Stimulated activated naive CD8-positive, alpha-beta T cell treated with anti-CD3 and anti-CD28 coated beads, Interleukin-15, Interleukin-2, amounts not matched to agents 100 U/mL and 50 U/mL, for 24 hours (primary cell): ENCODE measurements around the gene NKX2-1.

Experiments used
- ATAC-seq: fragments of 150-1000 bp; cut with Tn5 transposase; one replicate; pipeline ENCODE4 v1.10.0; 2021
- DNase-seq: peaks from one replicate; pipeline ENCODE4 v3.0.0; 2021

The NKX2-1 gene

DNA sequence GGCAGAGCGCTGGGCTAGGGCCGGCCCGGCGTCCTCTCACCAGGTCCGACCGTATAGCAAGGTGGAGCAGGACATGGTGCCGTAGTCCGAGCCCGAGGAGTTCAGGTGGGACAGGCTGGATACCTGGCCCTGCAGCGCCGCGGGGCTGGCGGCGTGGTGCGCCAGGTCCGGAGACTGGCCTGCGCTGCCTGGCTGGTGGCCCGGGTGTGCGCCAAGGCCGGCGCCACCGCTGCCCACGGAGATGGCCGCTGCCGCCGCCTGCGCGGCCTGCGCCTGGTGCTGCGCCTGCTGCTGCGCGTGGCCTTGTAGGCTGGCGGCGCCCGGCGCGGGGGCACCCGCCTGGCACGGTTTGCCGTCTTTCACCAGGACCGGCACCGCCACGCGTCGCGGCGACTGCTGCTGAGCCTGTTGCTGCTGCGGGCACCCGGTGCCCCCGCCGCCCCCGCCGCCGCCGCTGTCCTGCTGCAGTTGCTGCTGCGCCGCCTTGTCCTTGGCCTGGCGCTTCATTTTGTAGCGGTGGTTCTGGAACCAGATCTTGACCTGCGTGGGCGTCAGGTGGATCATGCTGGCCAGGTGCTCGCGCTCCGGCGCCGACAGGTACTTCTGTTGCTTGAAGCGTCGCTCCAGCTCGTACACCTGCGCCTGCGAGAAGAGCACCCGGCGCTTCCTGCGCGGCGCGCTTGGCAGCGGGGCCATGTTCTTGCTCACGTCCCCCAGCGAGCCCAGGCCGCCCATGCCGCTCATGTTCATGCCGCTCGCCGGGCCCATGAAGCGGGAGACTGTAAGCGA is 2.6 kb downstream of the NKX2-1 start:
- no peak for ATAC-seq
- DNase-seq, result no peak

DNA sequence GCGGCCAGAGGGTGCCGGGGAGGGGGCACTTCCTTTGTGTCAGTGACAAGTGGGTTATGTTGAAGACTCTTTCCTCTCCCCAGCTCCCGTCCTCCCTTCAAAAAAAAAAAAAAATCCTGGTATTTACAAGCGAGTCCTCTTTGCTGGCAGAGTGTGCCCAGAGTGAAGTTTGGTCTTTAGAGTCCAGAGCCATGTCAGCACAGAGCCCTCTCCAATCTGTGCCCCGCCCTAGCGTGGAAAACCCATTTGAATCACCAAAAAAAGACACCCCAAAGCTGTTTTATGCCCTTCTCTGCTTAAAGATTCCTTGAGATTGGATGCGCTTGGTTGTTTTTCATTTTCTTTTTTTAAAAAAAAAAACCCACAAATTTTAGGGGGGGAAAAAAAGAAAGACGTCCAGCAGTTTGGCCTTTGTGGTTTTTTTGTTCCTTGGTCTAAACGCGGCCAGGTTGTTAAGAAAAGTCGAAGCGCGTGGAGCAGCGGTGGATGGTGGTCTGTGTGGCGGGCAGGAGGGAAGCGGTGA is 3.3 kb downstream of the NKX2-1 start:
- no peak for ATAC-seq
- no peak for DNase-seq

- DNase-seq (no peak), ATAC-seq (no peak)
These were observed 3.9 kb downstream of the NKX2-1 start for GRCh38 chr14:36515896-36516718.

- DNase-seq (no peak), ATAC-seq (no peak)
These were observed 4.9 kb downstream of the NKX2-1 start for GRCh38 chr14:36515105-36515593.

GRCh38 chr14:36514278-36515104 is 5.5 kb downstream of the NKX2-1 start:
- DNase-seq, result no peak
- no peak for ATAC-seq

DNA sequence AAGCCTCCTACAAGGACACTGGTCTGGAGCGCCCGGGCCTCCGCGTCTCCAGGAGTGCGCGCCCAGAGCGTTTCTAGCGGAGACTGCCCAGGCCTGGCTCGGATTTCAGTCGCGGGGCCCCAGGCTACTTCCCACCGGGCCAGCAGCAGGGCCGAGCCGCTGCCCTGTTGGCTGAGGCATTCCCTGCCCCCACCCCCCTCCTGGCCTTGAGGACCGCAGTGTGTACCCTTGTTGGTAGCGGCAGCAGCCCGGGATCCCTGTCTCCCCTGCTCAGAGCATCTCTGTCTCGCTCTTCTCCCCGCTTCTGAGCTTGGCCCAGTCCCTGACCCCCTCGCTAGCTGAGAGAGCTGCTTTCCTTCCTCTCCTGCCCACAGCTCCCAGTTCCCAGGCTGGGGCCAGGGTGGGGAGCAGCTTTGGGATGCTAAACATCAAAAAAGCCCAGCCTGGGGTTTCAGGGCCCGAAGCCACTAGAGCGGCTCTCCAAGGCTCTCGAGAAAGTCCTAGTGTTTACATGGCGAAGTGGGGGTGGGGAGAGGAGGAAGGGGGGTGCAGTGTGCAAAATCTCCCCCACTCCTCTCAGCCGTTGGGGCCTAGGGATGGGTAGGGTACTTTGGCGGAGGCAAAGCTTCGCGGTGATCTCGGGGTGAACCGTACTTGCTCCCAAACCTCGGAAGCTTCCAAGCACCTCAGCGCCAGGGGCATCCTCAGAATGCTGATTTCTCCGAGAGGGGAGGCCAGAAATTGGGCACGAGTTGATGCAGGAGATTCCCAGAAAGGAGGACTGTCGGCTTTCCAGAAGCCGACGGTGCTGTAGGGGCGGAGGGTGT is 6.4 kb downstream of the NKX2-1 start:
- ATAC-seq (no peak), DNase-seq (no peak)

- no peak for DNase-seq
- ATAC-seq, result no peak
These were observed 7.0 kb downstream of the NKX2-1 start for GRCh38 chr14:36513012-36513420.

DNA sequence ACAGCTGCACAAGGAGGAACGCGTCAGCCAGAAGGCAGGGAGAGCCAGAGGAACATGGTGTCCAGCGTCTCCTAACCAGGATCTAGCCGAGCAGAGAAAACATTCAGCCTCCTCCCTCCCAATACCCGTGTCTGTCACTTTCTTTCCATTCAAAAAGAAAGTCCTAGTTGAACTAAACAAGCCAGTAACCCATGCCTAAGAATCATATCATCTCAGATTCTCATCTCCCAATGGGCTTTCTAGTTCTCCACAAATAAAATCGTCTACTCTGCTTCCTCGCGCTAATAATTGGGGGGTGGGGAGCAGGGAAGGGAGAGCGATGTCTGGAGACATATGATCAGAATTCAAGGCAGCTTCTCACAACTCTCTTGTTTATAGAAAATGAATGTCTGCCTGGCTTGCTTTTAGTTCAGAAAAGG is 7.4 kb downstream of the NKX2-1 start:
- ATAC-seq (no peak), DNase-seq (no peak)

DNA sequence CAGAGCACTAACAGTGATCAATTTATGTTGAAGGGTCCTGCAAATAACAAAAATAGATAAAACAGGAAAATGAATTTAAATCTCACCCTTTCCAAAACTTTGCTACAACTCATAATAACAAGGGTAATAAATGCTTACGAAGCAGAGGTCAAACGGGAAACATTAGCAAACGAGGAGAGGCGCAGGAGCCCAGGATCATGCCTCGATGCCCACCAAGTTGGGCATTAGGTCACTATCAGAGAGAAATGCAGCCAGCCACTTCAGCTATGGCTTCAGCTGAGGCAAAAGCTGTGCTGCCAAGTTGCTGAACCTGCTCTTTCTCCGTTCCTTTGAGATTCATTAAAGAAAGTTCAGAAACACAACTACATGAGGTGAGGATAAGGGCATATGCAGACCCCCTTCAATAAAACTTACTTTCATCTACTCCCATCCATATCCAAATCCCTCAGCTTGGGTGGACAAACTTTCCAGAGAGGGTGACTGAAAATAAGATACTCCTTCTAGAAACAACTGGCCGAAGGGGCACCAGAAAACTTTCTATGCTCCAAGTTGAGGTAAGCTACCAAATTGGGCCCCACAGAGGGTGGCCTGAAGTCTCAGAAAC is 7.9 kb downstream of the NKX2-1 start:
- ATAC-seq (no peak), DNase-seq (no peak)

DNA sequence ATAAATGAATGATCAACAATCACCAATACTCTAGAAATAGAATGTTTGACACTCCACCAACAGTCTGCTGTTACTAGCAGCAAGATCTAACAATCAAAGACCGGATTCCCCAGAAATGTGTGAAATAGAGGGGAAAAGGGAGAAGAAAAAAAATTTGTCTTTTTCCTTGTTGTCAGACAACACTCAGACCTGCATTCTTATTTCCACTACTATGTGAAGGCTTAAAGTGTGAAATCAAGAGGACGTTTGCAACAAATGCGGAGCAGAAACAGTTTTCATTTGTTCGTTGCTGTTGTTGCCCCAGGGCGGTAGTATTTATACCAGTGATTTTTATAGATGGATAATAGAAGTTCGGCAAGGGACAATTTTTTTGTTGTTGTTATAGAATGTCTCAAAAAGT is 9.2 kb downstream of the NKX2-1 start:
- no peak for ATAC-seq
- DNase-seq, result no peak

DNA sequence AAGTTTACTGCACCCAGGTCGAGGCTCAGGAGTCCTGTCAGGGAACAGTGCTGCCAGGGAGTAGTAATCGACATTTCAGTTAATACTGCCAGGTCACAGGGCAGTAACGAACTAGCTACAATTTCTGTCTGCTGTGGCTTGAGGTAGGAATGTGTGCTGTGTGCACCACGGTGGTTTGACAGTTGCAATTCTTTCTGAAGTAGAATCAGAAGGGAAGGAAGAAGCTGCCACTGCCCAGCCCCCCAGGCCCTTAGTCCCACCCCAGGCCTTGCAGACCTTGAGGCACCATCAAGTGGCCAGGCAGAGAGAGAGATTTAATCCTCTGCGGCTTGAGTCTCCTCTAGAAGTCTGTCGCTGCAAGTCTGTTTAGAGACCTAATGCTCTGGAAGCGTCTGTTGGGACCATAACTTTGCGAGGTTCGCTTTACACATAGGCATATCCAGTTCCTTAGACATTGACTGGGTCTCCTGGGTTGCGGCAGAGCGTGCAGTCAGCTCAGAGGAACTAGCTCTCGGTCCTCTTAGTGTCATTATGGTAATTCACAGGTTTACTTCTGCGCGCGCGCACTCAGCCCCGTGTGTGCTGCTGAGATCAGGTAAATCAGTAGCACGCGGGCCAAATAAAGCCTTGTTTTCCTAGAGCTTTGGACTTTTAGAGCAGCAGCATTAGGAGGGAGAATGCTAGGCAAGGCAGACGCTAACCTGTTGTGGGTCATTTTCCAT is 9.8 kb downstream of the NKX2-1 start:
- DNase-seq (no peak), ATAC-seq (no peak)

DNA sequence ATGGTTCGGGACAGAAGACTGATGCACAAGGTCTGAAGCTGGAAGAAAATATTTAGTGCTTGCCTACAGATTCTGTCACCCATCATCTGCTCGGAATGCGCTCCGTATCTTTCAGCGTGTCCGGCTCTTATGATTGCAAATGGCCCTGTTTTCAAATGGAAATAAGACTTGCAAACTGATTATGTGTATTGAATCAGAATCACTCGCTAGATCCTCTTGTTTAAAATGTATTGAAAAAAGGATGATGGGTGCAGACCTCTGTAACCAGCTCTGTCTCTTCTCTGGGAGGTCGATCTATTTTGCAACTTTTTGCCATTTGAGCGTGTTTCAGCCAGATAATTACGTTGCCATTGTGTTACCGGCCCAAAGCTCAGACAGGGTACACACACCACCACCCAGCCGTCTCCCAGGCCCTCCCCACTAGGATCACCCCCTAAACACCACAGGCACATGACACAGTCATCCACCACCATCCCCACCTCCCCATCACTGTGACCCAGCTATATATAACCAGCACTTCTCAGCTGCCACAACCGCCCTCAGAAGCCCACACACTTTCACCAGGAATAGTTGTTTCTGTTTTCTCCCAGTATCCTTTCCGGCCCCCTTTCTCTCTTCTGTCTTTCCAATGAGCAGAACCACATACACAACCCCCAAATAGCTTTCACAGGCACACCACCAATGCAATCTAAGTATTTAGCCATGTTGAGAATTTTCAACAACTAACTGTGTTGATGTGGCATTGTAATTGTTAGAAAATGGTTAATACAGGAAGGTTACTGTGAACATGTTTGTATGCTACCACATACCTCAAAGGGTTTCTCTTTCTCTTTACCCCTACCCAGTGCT is 10.7 kb downstream of the NKX2-1 start:
- no peak for ATAC-seq
- DNase-seq, result no peak

DNA sequence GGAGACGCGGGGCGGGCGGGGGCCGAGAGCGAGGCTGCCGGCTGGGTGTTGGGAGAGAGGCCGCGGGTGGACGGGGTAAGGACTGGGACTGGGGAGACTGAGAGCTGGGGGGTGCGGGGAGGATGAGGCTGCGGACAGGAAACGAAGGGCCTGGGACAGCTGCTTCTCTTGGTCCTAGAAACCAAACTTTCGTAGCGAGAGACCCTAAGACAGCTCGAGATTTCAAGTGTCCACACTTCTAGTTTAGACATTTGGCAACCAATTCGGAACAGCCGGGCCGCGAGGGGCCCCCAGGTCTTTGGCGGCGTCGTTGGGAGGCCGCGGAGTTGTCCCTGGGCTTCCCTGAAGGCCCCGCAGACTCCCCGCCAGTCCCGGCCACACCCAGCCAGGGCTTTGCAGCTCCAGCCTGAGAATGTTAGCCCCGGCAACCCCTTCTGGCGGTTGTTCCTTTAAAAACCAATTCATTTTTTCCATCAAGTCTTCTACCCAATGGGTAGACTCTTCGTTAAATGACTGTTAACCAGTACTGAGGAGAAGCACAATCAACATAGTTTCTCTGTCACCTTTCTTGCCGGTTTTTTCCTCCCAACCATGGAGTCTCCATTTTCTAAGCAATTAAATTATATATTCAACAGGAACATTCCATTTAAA is 11.5 kb downstream of the NKX2-1 start:
- no peak for ATAC-seq
- no peak for DNase-seq

- DNase-seq (no peak), ATAC-seq (no peak)
These were observed 12.1 kb downstream of the NKX2-1 start for GRCh38 chr14:36507847-36508417.

DNA sequence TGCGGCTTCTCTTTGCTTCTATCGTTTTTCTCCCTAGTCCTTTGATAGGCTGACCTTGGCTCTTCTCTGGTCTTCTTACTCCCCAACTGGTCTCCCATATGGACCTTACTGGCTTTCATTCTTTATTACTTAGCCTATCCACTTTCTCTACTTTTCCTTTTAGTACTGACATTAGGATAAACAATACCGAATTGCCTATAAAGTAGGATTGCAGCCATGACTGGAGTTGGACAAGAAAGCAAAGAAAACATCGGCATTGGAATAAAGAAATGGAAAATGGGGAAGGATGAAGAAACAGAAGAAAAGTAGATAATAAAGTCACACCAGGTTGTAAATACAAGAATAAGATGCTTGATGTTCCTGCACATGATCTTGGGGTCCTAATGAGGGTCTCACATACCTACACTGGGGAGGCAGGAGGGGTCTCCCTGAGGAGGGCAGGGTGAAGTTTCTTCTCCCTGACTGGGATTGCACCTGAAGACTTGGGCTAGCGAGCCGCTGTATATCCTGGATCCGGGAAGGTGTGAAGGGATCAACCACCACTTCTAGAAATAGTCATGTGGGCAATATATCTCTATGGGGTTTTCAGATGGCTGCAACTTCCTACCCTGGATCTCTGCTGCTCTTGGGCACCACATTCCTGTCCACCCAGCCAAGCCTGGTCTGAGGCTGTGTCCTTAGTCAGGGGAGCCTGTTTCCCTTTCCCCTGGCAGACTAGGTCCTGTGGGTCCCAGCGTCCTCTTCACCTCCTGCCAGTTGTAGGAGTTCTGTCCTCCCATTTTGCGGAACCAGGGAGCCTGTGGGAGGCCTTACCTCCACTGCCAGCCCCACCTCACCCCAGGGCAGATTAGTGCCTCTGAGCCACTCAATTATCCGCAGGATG is 13.1 kb downstream of the NKX2-1 start:
- DNase-seq (no peak), ATAC-seq (no peak)

- DNase-seq (no peak), ATAC-seq (peak; percentile 12)
These were observed 13.9 kb downstream of the NKX2-1 start for GRCh38 chr14:36505892-36506731.
